GM19099 (cell line): Measurements from ENCODE around the gene HELB.

ENCODE experiments used
- POLR2A ChIP-seq: IDR thresholded peaks from 3 replicates; pipeline ENCODE4 v1.6.1; 2011; ENCODE audit warnings: low read depth; ENCODE audit not compliant: insufficient read length; ENCODE audit errors: extremely low read depth

HELB gene

DNA sequence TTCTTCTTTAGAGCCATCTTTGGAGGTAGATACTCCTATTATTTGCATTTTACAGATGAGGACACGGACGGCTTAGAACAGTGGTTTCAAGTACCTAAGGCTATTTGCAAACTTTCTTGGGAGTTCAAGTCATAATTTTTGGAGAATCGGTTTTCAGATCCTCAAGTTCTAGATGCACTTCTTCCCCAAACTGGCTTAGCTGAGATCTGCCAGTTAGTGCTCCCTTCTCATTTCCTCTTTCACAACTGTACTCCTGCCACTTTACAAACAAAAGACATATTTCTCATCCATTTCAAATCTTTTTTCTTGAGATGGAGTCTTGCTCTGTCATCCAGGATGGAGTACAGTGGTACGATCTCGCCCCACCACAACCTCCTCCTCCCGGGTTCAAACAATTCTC, 77.3 kb downstream of the HELB start:
- TF ChIP-seq POLR2A = no peak

DNA sequence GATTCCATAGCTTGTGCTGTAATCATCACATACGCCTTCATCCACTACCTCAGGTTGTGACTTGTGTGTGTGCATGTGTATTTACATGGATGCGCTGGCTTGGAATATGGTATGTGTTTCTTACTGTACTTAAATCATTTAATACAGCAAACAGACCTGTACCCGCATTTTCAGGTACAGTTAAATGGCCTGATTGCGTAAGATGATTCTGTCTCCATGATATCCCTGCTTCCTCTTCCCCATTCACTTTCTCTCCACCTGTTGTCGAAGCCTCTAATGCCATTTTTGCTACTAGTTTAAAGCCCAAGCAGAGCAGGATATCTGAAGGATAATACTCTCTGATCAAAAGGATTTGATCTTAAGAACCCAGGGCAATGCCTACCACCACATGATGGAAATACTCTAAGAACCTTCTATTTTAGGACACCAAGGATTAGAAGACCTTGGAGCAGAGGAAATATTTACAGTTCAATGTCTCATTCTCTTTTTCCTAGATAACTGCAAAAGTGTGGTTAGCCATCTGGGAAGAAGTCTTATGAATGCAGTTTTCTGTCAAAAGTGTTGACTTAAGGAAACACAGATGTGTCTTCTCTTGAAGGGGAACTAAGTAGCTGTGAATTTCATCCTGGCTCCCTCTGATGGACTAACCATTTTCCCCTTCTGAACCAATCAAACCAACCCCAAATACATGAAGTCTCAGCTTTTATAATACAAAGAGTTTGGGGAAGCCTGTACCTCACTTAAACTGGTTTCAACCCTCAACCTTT, 78.7 kb downstream of the HELB start:
- TF ChIP-seq POLR2A = no peak

DNA sequence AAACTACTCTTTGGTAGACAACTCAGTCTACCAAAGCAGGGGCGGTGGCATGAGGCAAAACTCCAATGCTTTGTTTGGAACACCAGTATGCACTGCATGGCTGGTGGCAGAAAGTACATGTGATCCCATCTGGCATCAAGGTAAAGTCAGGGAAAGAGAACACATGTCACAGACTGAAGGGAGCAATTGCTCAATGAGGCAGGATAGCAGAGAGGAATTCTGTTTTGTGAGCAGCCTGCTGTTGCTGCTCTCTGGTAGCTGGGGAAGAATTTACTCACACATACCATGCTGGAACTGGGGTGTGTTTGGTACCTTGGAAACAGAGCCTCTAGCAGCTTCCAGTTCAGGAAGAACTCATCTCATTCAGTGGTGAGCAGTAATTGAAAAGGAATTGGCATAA, 84.8 kb downstream of the HELB start:
- no peak for TF ChIP-seq POLR2A
